Astrocyte (in vitro differentiated cells and primary cell): ENCODE results near the gene STXBP5.

Source experiments
- CTCF ChIP-seq: IDR thresholded peaks from 2 replicates; pipeline ENCODE4 v1.5.1; 2011; ENCODE audit warnings: low read depth, mild to moderate bottlenecking, inconsistent platforms, low read length, moderate library complexity; ENCODE audit not compliant: insufficient read depth
- EZH2 ChIP-seq: IDR thresholded peaks from 2 replicates; pipeline ENCODE4 v1.6.1; 2012; ENCODE audit warnings: mild to moderate bottlenecking, low read length, inconsistent platforms; ENCODE audit not compliant: insufficient read depth

DNA sequence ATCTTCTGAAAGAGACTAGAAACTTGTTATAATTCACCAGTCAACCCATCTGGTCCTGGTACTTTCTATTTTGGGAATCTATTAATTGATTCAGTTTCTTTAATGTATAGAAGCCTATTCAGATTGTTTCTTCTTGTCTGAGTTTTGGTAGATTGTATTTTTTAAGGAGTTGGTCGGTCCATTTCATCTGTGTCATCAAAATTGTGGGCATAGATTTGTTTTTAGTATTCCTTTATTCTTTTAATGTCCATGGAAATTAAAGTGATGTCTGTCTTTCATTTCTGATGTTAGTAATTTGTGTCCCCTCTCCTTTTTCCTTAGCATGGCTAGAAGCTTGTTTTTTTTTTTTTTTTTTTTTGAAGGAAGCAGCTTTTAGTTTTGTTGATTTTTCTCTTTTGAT, 15.2 kb downstream of the STXBP5 start:
- TF ChIP-seq CTCF (no peak), EZH2 (no peak)
